PC-9 (cell line): ENCODE measurements around the gene GPR15LG. TPM values are rescaled to one million over a fixed set of nuclear protein-coding genes. Genes with fewer than 3 reads are reported as not detected.

Experiments used
- BruUV-seq: library from RNA; stranded (reverse); fragments of 400-500 nt; replicated peaks from 2 replicates; lab custom pipeline; 2021; lab: Mats Ljungman, UMichigan
- CTCF ChIA-PET: fragments of 300-600 bp; sonication (Branson Sonifier 250); formaldehyde crosslinking; loops from one replicate; lab custom pipeline; 2022; ENCODE audit warnings: antibody characterized with exemption; lab: Charles Lee
- POLR2A ChIA-PET: fragments of 300-600 bp; sonication (Branson Sonifier 250); formaldehyde crosslinking; loops from one replicate; lab custom pipeline; 2022; ENCODE audit warnings: antibody characterized with exemption; ENCODE audit not compliant: unreplicated experiment; lab: Charles Lee
- DNase-seq, 2 experiments: peaks; one replicate each; pipeline versions ENCODE4 v3.0.0 to v3.0.0-alpha.2; 2015 to 2022; ENCODE audit warnings: mixed read lengths in 1 of 2
- H2AFZ ChIP-seq: fragments of 200-600 bp; sonication (generic); 2 replicates; pipeline ENCODE4 v1.8.1; 2017; ENCODE audit warnings: antibody characterized with exemption
- H3F3A ChIP-seq: fragments of 200-600 bp; sonication (generic); 2 replicates; pipeline ENCODE4 v1.8.1; 2017; ENCODE audit warnings: antibody characterized with exemption, mild to moderate bottlenecking, low read depth; ENCODE audit not compliant: insufficient read depth
- H3K27ac ChIP-seq: fragments of 200-600 bp; sonication (generic); 2 replicates; pipeline ENCODE4 v1.6.1; 2016; ENCODE audit warnings: mixed run types
- H3K27me3 ChIP-seq: fragments of 200-600 bp; sonication (generic); 2 replicates; pipeline ENCODE4 v1.6.1; 2016; ENCODE audit warnings: low read depth, mixed run types; ENCODE audit not compliant: insufficient read depth
- H3K36me3 ChIP-seq: fragments of 200-600 bp; sonication (generic); 2 replicates; pipeline ENCODE4 v1.6.1; 2016; ENCODE audit warnings: low read depth, mixed run types
- H3K4me1 ChIP-seq: fragments of 200-600 bp; sonication (generic); replicated peaks from 2 replicates; pipeline ENCODE4 v1.6.1; 2016; ENCODE audit warnings: mixed run types; ENCODE audit not compliant: insufficient read depth
- H3K4me2 ChIP-seq: fragments of 200-600 bp; sonication (generic); 2 replicates; pipeline ENCODE4 v1.6.1; 2017; ENCODE audit warnings: mixed run types
- H3K4me3 ChIP-seq: fragments of 200-600 bp; sonication (generic); 2 replicates; pipeline ENCODE4 v1.6.1; 2016; ENCODE audit warnings: mixed run types
- H3K79me2 ChIP-seq: fragments of 200-600 bp; sonication (generic); 2 replicates; pipeline ENCODE4 v1.6.1; 2017; ENCODE audit warnings: low read depth, mixed run types
- H3K9me2 ChIP-seq: fragments of 200-600 bp; sonication (generic); 2 replicates; pipeline ENCODE4 v1.8.1; 2017; ENCODE audit warnings: mild to moderate bottlenecking; ENCODE audit not compliant: insufficient read depth
- H3K9me3 ChIP-seq: fragments of 200-600 bp; sonication (generic); 2 replicates; pipeline ENCODE4 v1.8.1; 2016; ENCODE audit warnings: low read depth; ENCODE audit not compliant: insufficient read depth
- H4K20me1 ChIP-seq: fragments of 200-600 bp; sonication (generic); 2 replicates; pipeline ENCODE4 v1.8.1; 2017; ENCODE audit not compliant: insufficient read depth
- EZH2 ChIP-seq: fragments of 200-600 bp; sonication (generic); IDR thresholded peaks from 2 replicates; pipeline ENCODE4 v1.8.0; 2017; ENCODE audit warnings: antibody characterized with exemption, low read depth
- intact Hi-C: fragments of 100-400 bp; cut with micrococcal nuclease; formaldehyde crosslinking; loops from one replicate; pipeline ENCODE4 v1.10.0; 2022; ENCODE audit not compliant: unreplicated experiment
- total RNA-seq: library from RNA; stranded (reverse); gene quantifications from 2 replicates; pipeline ENCODE4 v1.2.3, GENCODE V29; 2021
- TF ChIP-seq, protein P1 (sequence below): fragments of 200-600 bp; sonication (generic); conservative IDR thresholded peaks from 2 replicates; pipeline ENCODE4 v1.6.1; 2017; ENCODE audit warnings: mixed run types, antibody characterized with exemption, mild to moderate bottlenecking, moderate library complexity

GPR15LG gene
- total RNA-seq, 1 experiment from 2014 or later = not detected

DNA sequence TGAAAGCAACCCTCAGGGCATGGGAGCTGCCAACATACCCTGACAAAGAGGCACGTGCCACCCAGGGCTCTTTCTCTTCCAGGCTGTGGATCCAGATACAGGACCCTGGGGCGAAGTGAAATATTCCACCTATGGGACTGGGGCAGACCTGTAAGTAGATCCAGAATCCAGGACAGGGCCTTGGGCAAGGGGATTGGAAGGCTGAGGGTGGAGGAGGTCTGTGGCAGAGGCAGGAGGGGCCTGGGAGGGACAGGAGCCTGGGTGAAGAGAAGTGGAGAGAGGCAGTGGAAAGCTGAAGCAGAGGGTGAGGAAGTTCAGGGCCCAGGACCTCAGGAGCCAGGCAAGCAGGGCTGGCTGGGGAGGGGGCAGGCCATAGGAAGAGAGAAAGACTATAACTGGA is 38.0 kb downstream of the GPR15LG start:
- ChIA-PET POLR2A (no interaction called here), CTCF (no interaction called here)
- BruUV-seq = no TSS peak
- Histone ChIP-seq H4K20me1 (0 out of 2 replicates have a peak, but pooled peaks cover 3% of the 10 kb centered on the region), H3K9me3 (no peaks in the 10 kb centered on the region), H3K4me1 (no peaks in the 10 kb centered on the region), H3K27ac (no peak overlapping the region), H3K9me2 (no peaks in the 10 kb centered on the region), H3K36me3 (no peaks in the 10 kb centered on the region), H3K27me3 (peaks cover 96% of the 10 kb centered on the region), H3K79me2 (no peaks in the 10 kb centered on the region), H3K4me2 (no peak overlapping the region), H3K4me3 (no peak overlapping the region), H3F3A (no peaks in the 10 kb centered on the region), H2AFZ (no peak overlapping the region)
- intact Hi-C loops = no loop called here
- TF ChIP-seq EZH2 = no peak
- TF ChIP-seq, protein P1, sequence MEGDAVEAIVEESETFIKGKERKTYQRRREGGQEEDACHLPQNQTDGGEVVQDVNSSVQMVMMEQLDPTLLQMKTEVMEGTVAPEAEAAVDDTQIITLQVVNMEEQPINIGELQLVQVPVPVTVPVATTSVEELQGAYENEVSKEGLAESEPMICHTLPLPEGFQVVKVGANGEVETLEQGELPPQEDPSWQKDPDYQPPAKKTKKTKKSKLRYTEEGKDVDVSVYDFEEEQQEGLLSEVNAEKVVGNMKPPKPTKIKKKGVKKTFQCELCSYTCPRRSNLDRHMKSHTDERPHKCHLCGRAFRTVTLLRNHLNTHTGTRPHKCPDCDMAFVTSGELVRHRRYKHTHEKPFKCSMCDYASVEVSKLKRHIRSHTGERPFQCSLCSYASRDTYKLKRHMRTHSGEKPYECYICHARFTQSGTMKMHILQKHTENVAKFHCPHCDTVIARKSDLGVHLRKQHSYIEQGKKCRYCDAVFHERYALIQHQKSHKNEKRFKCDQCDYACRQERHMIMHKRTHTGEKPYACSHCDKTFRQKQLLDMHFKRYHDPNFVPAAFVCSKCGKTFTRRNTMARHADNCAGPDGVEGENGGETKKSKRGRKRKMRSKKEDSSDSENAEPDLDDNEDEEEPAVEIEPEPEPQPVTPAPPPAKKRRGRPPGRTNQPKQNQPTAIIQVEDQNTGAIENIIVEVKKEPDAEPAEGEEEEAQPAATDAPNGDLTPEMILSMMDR = no peak
- no peak for DNase-seq

DNA sequence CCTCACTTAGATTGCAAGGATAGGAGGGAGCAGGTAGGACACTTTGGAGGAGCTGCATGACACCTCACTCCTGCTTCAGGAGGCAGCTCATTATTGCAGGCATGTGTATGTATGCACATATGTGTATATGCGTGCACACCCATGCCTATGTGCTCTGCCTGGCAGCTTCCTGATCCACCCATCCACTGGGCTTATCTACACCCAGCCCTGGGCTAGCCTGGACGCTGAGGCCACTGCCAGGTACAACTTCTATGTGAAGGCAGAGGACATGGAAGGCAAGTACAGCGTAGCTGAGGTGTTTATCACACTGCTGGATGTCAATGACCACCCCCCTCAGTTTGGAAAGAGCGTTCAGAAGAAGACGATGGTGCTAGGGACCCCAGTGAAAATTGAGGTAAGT is 38.4 kb downstream of the GPR15LG start:
- CTCF ChIA-PET = no interaction called here

DNA sequence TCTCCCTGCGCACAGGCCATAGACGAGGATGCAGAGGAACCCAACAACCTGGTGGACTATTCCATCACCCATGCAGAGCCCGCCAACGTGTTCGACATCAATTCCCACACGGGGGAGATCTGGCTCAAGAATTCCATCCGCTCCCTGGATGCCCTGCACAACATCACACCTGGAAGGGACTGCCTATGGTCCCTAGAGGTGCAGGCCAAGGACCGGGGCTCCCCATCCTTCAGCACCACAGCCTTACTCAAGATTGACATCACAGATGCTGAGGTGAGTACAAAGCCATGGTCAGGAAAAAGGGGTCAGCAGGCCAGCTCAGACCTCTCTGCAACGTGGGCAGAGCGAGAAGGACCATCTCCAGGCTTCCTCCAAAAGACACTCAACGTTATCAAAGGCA is 39.5 kb downstream of the GPR15LG start:
- peaks cover 96% of the 10 kb centered on the region for H3K27me3 ChIP-seq
- H2AFZ ChIP-seq = no peak overlapping the region
- no peak overlapping the region for H3K4me2 ChIP-seq
- no peaks in the 10 kb centered on the region for H3K9me3 ChIP-seq
- intact Hi-C loops = no loop called here
- no peaks in the 10 kb centered on the region for H3K9me2 ChIP-seq
- ChIA-PET POLR2A (no interaction called here), CTCF (no interaction called here)
- H3F3A ChIP-seq = no peaks in the 10 kb centered on the region
- 0 out of 2 replicates have a peak, but pooled peaks cover 3% of the 10 kb centered on the region for H4K20me1 ChIP-seq
- TF ChIP-seq, protein P1 = no peak
- no peak for TF ChIP-seq EZH2
- H3K4me3 ChIP-seq = no peak overlapping the region
- H3K27ac ChIP-seq = no peak overlapping the region
- H3K4me1 ChIP-seq = no peaks in the 10 kb centered on the region
- BruUV-seq = no TSS peak
- no peaks in the 10 kb centered on the region for H3K79me2 ChIP-seq
- H3K36me3 ChIP-seq = no peaks in the 10 kb centered on the region
- no peak for DNase-seq

More for the DNA sequence above, 38.4 kb downstream of the GPR15LG start:
- Histone ChIP-seq H2AFZ (no peak overlapping the region), H3K9me2 (no peaks in the 10 kb centered on the region), H3K27me3 (peaks cover 96% of the 10 kb centered on the region), H4K20me1 (0 out of 2 replicates have a peak, but pooled peaks cover 3% of the 10 kb centered on the region), H3K79me2 (no peaks in the 10 kb centered on the region), H3K36me3 (no peaks in the 10 kb centered on the region), H3K4me1 (no peaks in the 10 kb centered on the region), H3K4me3 (no peak overlapping the region), H3K4me2 (no peak overlapping the region), H3F3A (no peaks in the 10 kb centered on the region), H3K9me3 (no peaks in the 10 kb centered on the region), H3K27ac (no peak overlapping the region)
- TF ChIP-seq, protein P1 = no peak
- no peak for TF ChIP-seq EZH2
- intact Hi-C loops = no loop called here
- DNase-seq = no peak
- BruUV-seq = no TSS peak
- POLR2A ChIA-PET = no interaction called here
